Activated naive CD4-positive, alpha-beta T cell treated with anti-CD3 and anti-CD28 coated beads, Interleukin-2, amount 50 U/mL, for 72 hours (primary cell): ENCODE measurements around the gene TUBB6. TPM values are rescaled to one million over a fixed set of nuclear protein-coding genes. Genes with fewer than 3 reads are reported as not detected.

ENCODE experiments used
- ATAC-seq, 2 donors: fragments of 150-1000 bp; cut with Tn5 transposase; 2 replicates each; pipeline ENCODE4 v1.10.0; 2021; ENCODE audit warnings: mild to moderate bottlenecking in 2 of 2, moderate library complexity in 2 of 2
- DNase-seq, 2 donors: peaks; one replicate each; pipeline ENCODE4 v3.0.0; 2021 to 2022; ENCODE audit warnings: low spot score in 2 of 2
- H3K27ac Mint-ChIP-seq, 2 donors: one replicate each; pipeline ENCODE4 v1.8.0; 2022; ENCODE audit warnings: mild to moderate bottlenecking in 2 of 2, mixed read lengths in 2 of 2
- H3K36me3 Mint-ChIP-seq, 2 donors: one replicate each; pipeline ENCODE4 v1.8.0; 2022; ENCODE audit warnings: mixed read lengths in 2 of 2
- H3K9me3 Mint-ChIP-seq, 2 donors: one replicate each; pipeline ENCODE4 v1.8.0; 2022; ENCODE audit warnings: mixed read lengths in 2 of 2
- total RNA-seq, 2 donors: library from RNA; stranded (reverse); gene quantifications; one replicate each; pipeline ENCODE4 v1.2.3, GENCODE V29; 2022

TUBB6 gene
- total RNA-seq, 2 donors from 2014 or later, result 8.0 to 16.7 TPM

GRCh38 chr18:12305930-12306629 is 2.0 kb upstream of the TUBB6 start:
- DNase-seq, result no peak
- Mint-ChIP-seq H3K9me3 (peaks cover 0 to 4% of the 10 kb centered on the region in 2 donors), H3K27ac (no peak overlapping the region), H3K36me3 (peaks cover 10 to 11% of the 10 kb centered on the region in 2 donors)
- ATAC-seq, result no peak

GRCh38 chr18:12306752-12307700 is 1.0 kb upstream of the TUBB6 start:
- ATAC-seq (peak; percentile 11 to 16), DNase-seq (no peak)
- Mint-ChIP-seq H3K9me3 (peaks cover 3 to 10% of the 10 kb centered on the region in 2 donors), H3K27ac (peak overlapping the region in 1 of 2 donors; percentile 55), H3K36me3 (peaks cover 14 to 21% of the 10 kb centered on the region in 2 donors)

- peaks cover 3 to 10% of the 10 kb centered on the region in 2 donors for H3K9me3 Mint-ChIP-seq
- ATAC-seq, result peak; percentile 72 to 81
- peaks cover 14 to 22% of the 10 kb centered on the region in 2 donors for H3K36me3 Mint-ChIP-seq
- peak in 1 of 2 donors; percentile 45 for DNase-seq
- no peak overlapping the region for H3K27ac Mint-ChIP-seq
Observed at GRCh38 chr18:12308386-12309100, 502 bp downstream of the TUBB6 start.

GRCh38 chr18:12309683-12310198 is 1.7 kb downstream of the TUBB6 start:
- DNase-seq (no peak), ATAC-seq (no peak)
- Mint-ChIP-seq H3K9me3 (peaks cover 3 to 10% of the 10 kb centered on the region in 2 donors), H3K36me3 (peaks cover 14 to 22% of the 10 kb centered on the region in 2 donors), H3K27ac (no peak overlapping the region)

GRCh38 chr18:12310762-12311161 is 2.7 kb downstream of the TUBB6 start:
- Mint-ChIP-seq H3K27ac (no peak overlapping the region), H3K9me3 (peaks cover 3 to 10% of the 10 kb centered on the region in 2 donors), H3K36me3 (peaks cover 14 to 22% of the 10 kb centered on the region in 2 donors)
- DNase-seq, result no peak
- no peak for ATAC-seq

GRCh38 chr18:12312976-12313375 is 4.9 kb downstream of the TUBB6 start:
- Mint-ChIP-seq H3K27ac (no peak overlapping the region), H3K36me3 (peaks cover 10 to 18% of the 10 kb centered on the region in 2 donors), H3K9me3 (peaks cover 3 to 10% of the 10 kb centered on the region in 2 donors)
- ATAC-seq (no peak), DNase-seq (no peak)

GRCh38 chr18:12313530-12314245 is 5.6 kb downstream of the TUBB6 start:
- Mint-ChIP-seq H3K27ac (no peak overlapping the region), H3K9me3 (peaks cover 3 to 10% of the 10 kb centered on the region in 2 donors), H3K36me3 (peaks cover 10 to 18% of the 10 kb centered on the region in 2 donors)
- no peak for DNase-seq
- no peak for ATAC-seq

GRCh38 chr18:12314591-12315305 is 6.7 kb downstream of the TUBB6 start:
- DNase-seq (no peak), ATAC-seq (no peak)
- H3K9me3 Mint-ChIP-seq, result peaks cover 3 to 6% of the 10 kb centered on the region in 2 donors
- no peak overlapping the region for H3K27ac Mint-ChIP-seq
- peaks cover 5 to 12% of the 10 kb centered on the region in 2 donors for H3K36me3 Mint-ChIP-seq

GRCh38 chr18:12315490-12315889 is 7.4 kb downstream of the TUBB6 start:
- no peak for ATAC-seq
- Mint-ChIP-seq H3K36me3 (peaks cover 4 to 11% of the 10 kb centered on the region in 2 donors), H3K27ac (no peak overlapping the region), H3K9me3 (peaks cover 3 to 6% of the 10 kb centered on the region in 2 donors)
- DNase-seq, result no peak

- no peak for ATAC-seq
- peaks cover 4 to 11% of the 10 kb centered on the region in 2 donors for H3K36me3 Mint-ChIP-seq
- peaks cover 3 to 6% of the 10 kb centered on the region in 2 donors for H3K9me3 Mint-ChIP-seq
- DNase-seq, result no peak
- H3K27ac Mint-ChIP-seq, result no peak overlapping the region
Observed at GRCh38 chr18:12315911-12316310, 7.9 kb downstream of the TUBB6 start.

GRCh38 chr18:12317664-12318333 is 9.8 kb downstream of the TUBB6 start:
- no peak for ATAC-seq

GRCh38 chr18:12318334-12318697 is 10.3 kb downstream of the TUBB6 start:
- H3K36me3 Mint-ChIP-seq, result no peaks in the 10 kb centered on the region
- no peaks in the 10 kb centered on the region for H3K9me3 Mint-ChIP-seq
- H3K27ac Mint-ChIP-seq, result no peak overlapping the region
- ATAC-seq (no peak), DNase-seq (no peak)

More at GRCh38 chr18:12317664-12318333, 9.8 kb downstream of the TUBB6 start:
- H3K36me3 Mint-ChIP-seq, result no peaks in the 10 kb centered on the region
- no peaks in the 10 kb centered on the region for H3K9me3 Mint-ChIP-seq
- no peak overlapping the region for H3K27ac Mint-ChIP-seq
- no peak for DNase-seq

GRCh38 chr18:12318857-12319256 is 10.8 kb downstream of the TUBB6 start:
- no peak for ATAC-seq
- Mint-ChIP-seq H3K36me3 (no peaks in the 10 kb centered on the region), H3K9me3 (no peaks in the 10 kb centered on the region), H3K27ac (no peak overlapping the region)
- no peak for DNase-seq

GRCh38 chr18:12321333-12321732 is 13.3 kb downstream of the TUBB6 start:
- H3K27ac Mint-ChIP-seq, result no peak overlapping the region
- ATAC-seq, result no peak
- no peak for DNase-seq
- peaks cover 8 to 14% of the 10 kb centered on the region in 2 donors for H3K36me3 Mint-ChIP-seq
- no peaks in the 10 kb centered on the region for H3K9me3 Mint-ChIP-seq
